ENCODE results near the gene PINK1. TPM values are rescaled to one million over a fixed set of nuclear protein-coding genes. Genes with fewer than 3 reads are reported as not detected.

Gene PINK1
- total RNA-seq, 1 experiment from 2014 or later = 48.6 TPM

- ChIA-PET CTCF (interaction anchor here (0.6 kb wide), 1 partner anchor 8 kb away, joined by 4 read pairs; no protein-coding TSS in a partner anchor), POLR2A (ENCODE audit: unreplicated experiment) (no interaction called here)
- no peaks in the 10 kb centered on the region for H4K20me1 ChIP-seq (ENCODE audit: insufficient read depth)
- peaks cover 54% of the 10 kb centered on the region for H3K4me1 ChIP-seq (replicated peaks; ENCODE audit: insufficient read depth)
- intact Hi-C loops (cut with micrococcal nuclease; ENCODE audit: unreplicated experiment) = no loop called here
- peaks cover 50% of the 10 kb centered on the region for H3F3A ChIP-seq (ENCODE audit: insufficient read depth, low read depth)
- H3K79me2 ChIP-seq (ENCODE audit: low read depth) = no peaks in the 10 kb centered on the region
- no TSS peak for BruUV-seq (replicated peaks)
- H3K9me3 ChIP-seq (ENCODE audit: insufficient read depth, low read depth) = no peaks in the 10 kb centered on the region
- H2AFZ ChIP-seq = no peak overlapping the region
- 0 out of 2 replicates have a peak overlapping the region, but pooled peaks have one; percentile 1 for H3K4me2 ChIP-seq
- no peaks in the 10 kb centered on the region for H3K9me2 ChIP-seq (ENCODE audit: insufficient read depth)
- H3K36me3 ChIP-seq (ENCODE audit: low read depth) = 0 out of 2 replicates have a peak, but pooled peaks cover 2% of the 10 kb centered on the region
- H3K4me3 ChIP-seq = no peak overlapping the region
- DNase-seq = peak in 1 of 2 experiments; percentile 67
- H3K27ac ChIP-seq = peak overlapping the region; percentile 88
- no peaks in the 10 kb centered on the region for H3K27me3 ChIP-seq (ENCODE audit: insufficient read depth, low read depth)
- no peak for TF ChIP-seq CTCF (conservative IDR thresholded peaks at IDR 0.05)
- TF ChIP-seq EZH2 (IDR thresholded peaks at IDR 0.05; ENCODE audit: low read depth) = no peak
Measured at GRCh38 chr1:20601129-20601825, 32.0 kb upstream of the PINK1 start.

GRCh38 chr1:20602851-20603450 is 30.3 kb upstream of the PINK1 start:
- Histone ChIP-seq H3K9me3 (ENCODE audit: insufficient read depth, low read depth) (no peaks in the 10 kb centered on the region), H3K27me3 (ENCODE audit: insufficient read depth, low read depth) (no peaks in the 10 kb centered on the region), H3K4me3 (no peak overlapping the region), H3K4me2 (peak overlapping the region; percentile 57), H3K9me2 (ENCODE audit: insufficient read depth) (no peaks in the 10 kb centered on the region), H3K79me2 (ENCODE audit: low read depth) (no peaks in the 10 kb centered on the region), H3F3A (ENCODE audit: insufficient read depth, low read depth) (peaks cover 50% of the 10 kb centered on the region), H2AFZ (0 out of 2 replicates have a peak overlapping the region, but pooled peaks have one; percentile 16), H3K27ac (peak overlapping the region; percentile 88), H4K20me1 (ENCODE audit: insufficient read depth) (no peaks in the 10 kb centered on the region), H3K4me1 (replicated peaks; ENCODE audit: insufficient read depth) (peaks cover 54% of the 10 kb centered on the region), H3K36me3 (ENCODE audit: low read depth) (0 out of 2 replicates have a peak, but pooled peaks cover 2% of the 10 kb centered on the region)
- CTCF ChIA-PET = no interaction called here
- TF ChIP-seq CTCF (conservative IDR thresholded peaks at IDR 0.05) = no peak
- TF ChIP-seq EZH2 (IDR thresholded peaks at IDR 0.05; ENCODE audit: low read depth) = no peak
- intact Hi-C loops (cut with micrococcal nuclease; ENCODE audit: unreplicated experiment) = no loop called here
- peak in 1 of 2 experiments; percentile 85 for DNase-seq
- BruUV-seq (replicated peaks) = no TSS peak
- POLR2A ChIA-PET (ENCODE audit: unreplicated experiment) = no interaction called here

DNA sequence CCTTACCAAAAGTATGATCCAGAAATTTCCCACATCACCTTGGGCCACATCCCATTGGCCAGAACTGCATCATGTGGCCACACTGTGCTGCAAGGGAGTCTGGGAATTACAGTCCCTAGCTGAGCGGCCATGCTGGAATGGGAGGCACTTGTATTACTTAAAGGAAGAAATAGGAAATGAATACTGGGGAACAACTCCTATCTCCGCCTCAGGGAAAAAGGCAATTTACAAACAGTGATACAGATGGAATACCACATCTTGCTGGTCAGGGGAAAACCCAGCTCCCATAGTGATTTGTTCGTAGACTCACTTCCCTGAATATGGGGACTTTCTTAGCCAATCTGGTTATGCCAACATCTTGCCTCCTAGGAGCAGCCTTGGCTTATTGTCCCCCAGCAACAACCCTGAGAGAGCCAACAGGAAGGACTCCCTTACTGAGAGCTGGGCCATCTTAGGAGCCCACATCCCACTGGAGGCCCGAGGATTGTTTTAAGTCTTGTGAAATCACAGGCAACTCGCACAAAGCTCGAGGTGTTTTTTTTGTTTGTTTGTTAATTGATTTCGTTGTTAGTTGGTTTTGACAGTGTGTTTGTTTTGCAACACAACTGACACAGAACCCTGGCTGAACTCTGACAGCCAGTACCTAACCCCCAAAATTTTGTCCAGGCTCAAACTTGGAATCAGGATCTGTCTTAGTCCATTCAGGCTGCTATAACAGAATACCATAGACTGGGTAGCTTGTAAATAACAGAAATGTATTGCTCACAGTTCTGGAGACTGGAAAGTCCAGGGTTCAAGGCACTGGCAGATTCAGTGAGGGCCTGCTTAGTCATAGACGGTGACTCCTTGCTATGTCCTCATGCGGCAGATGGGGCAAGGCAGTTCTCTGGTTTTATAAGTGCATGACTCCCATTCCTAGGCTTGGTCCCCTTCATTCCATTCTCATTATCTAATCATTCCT is 29.5 kb upstream of the PINK1 start:
- Histone ChIP-seq H3K4me3 (no peak overlapping the region), H3K9me2 (ENCODE audit: insufficient read depth) (no peaks in the 10 kb centered on the region), H4K20me1 (ENCODE audit: insufficient read depth) (no peaks in the 10 kb centered on the region), H3F3A (ENCODE audit: insufficient read depth, low read depth) (peaks cover 50% of the 10 kb centered on the region), H3K4me2 (peak overlapping the region; percentile 57), H2AFZ (peak overlapping the region; percentile 16; the same call in 1 of the 2 replicates), H3K9me3 (ENCODE audit: insufficient read depth, low read depth) (no peaks in the 10 kb centered on the region), H3K4me1 (replicated peaks; ENCODE audit: insufficient read depth) (peaks cover 54% of the 10 kb centered on the region), H3K27me3 (ENCODE audit: insufficient read depth, low read depth) (no peaks in the 10 kb centered on the region), H3K27ac (peak overlapping the region; percentile 88), H3K36me3 (ENCODE audit: low read depth) (0 out of 2 replicates have a peak, but pooled peaks cover 2% of the 10 kb centered on the region), H3K79me2 (ENCODE audit: low read depth) (no peaks in the 10 kb centered on the region)
- DNase-seq = peak in 1 of 2 experiments; percentile 87
- intact Hi-C loops (cut with micrococcal nuclease; ENCODE audit: unreplicated experiment) = loop anchor here (1.0 kb wide), 1 partner anchor 9 kb away; no protein-coding TSS in a partner anchor
- CTCF ChIA-PET = no interaction called here
- POLR2A ChIA-PET (ENCODE audit: unreplicated experiment) = no interaction called here
- TF ChIP-seq CTCF (conservative IDR thresholded peaks at IDR 0.05) = no peak
- no peak for TF ChIP-seq EZH2 (IDR thresholded peaks at IDR 0.05; ENCODE audit: low read depth)
- BruUV-seq (replicated peaks) = TSS peak; percentile 84
